UCSD-AML1 (cell line): ENCODE data around the gene PHF11.
"Not testable (repeated sequence)": the region's sequence is repeated elsewhere in the genome, so short reads cannot be mapped to it uniquely, and the experiment has no call there.

ENCODE experiments used
- DNase-seq: peaks from one replicate; lab custom pipeline; 2025; ENCODE audit not compliant: unreplicated experiment; lab: John Stamatoyannopoulos, UW

The PHF11 gene

GRCh38 chr13:49545661-49546060 is 49.9 kb downstream of the PHF11 start:
- DNase-seq = no peak

- DNase-seq = no peak
These were observed 50.8 kb downstream of the PHF11 start for GRCh38 chr13:49546561-49546960.

- no peak for DNase-seq
These were observed 53.5 kb downstream of the PHF11 start for GRCh38 chr13:49549289-49549688.

- no peak for DNase-seq
These were observed 55.3 kb downstream of the PHF11 start for GRCh38 chr13:49550942-49551644.

- DNase-seq = no peak
These were observed 58.1 kb downstream of the PHF11 start for GRCh38 chr13:49553888-49554287.

DNA sequence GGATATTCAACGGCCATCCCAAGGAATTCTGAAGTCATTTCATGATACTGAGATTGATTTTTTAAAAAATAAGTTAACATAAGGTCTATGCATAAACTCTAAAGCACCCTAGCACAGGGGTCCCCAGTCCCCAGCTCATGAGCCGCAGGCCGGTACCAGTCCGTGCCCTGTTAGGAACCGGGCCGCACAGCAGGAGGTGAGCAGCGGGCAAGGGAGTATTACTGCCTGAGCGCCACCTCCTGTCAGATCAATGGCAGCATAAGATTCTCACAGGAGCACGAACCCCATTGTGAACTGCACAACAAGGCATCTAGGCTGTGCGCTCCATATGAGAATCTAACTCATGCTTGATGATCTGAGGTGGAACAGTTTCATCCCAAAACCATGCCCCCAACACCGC is 58.6 kb downstream of the PHF11 start:
- DNase-seq = no peak

DNA sequence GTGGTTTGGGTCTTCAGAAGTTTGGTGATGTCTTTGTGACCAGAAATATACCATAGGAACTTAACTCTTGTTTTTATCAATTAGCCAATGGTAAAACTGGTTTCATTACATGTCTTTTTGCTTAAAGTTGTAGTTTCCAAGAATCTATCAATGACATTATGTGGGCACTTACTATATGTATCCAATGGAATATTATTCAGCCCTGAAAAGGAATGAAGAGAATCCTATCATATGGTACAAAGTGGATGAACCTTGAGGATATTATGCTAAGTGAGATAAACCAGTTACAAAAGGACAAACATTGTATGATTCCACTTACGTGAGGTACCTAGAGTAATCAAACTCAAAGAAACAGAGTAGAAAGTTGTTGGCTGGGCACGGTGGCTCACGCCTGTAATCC is 63.3 kb downstream of the PHF11 start:
- no peak for DNase-seq

GRCh38 chr13:49560270-49561061 is 64.7 kb downstream of the PHF11 start:
- no peak for DNase-seq

- no peak for DNase-seq
These were observed 65.3 kb downstream of the PHF11 start for GRCh38 chr13:49561062-49561410.

GRCh38 chr13:49563516-49563915 is 67.8 kb downstream of the PHF11 start:
- no peak for DNase-seq

GRCh38 chr13:49565461-49565860 is 69.7 kb downstream of the PHF11 start:
- DNase-seq = not testable (repeated sequence)

DNA sequence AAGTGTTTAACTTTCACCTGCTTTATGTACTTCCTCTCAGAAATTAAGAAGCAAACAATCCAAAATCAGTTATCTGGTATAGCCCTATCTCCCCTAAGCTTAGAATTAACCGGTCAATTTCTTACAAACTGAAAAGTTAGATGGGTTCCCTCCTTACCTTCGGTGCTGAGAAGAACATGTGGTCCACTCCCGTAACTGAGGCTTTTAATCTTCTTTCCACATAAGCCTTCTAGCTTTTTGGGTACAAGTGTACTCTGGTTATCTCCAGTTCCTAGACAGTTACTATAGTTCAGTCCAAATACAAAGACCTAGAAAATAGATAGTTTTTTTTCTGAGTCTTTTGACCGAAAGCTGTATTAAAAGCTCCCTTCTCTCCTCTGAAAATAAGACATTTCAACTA is 70.7 kb downstream of the PHF11 start:
- no peak for DNase-seq

DNA sequence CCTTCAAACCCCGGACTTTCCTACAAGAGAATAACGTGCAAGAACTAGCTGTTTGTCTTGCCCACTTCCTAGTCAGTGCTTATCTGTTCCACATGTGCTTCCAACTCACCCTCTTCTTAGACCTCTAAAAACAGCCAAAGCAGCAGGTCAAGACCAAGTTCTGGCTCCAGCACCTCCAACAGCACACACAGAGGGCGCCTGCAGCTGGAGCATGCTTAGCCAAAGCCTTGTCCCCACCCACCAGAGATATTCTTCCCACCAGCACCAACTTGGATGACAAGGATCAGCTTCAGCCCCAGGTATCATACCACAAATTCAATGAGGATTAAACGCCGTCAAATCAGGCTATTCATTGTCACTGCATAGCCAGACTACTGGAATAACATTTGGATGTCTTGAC is 71.7 kb downstream of the PHF11 start:
- no peak for DNase-seq

- no peak for DNase-seq
These were observed 74.4 kb downstream of the PHF11 start for GRCh38 chr13:49569993-49570689.

DNA sequence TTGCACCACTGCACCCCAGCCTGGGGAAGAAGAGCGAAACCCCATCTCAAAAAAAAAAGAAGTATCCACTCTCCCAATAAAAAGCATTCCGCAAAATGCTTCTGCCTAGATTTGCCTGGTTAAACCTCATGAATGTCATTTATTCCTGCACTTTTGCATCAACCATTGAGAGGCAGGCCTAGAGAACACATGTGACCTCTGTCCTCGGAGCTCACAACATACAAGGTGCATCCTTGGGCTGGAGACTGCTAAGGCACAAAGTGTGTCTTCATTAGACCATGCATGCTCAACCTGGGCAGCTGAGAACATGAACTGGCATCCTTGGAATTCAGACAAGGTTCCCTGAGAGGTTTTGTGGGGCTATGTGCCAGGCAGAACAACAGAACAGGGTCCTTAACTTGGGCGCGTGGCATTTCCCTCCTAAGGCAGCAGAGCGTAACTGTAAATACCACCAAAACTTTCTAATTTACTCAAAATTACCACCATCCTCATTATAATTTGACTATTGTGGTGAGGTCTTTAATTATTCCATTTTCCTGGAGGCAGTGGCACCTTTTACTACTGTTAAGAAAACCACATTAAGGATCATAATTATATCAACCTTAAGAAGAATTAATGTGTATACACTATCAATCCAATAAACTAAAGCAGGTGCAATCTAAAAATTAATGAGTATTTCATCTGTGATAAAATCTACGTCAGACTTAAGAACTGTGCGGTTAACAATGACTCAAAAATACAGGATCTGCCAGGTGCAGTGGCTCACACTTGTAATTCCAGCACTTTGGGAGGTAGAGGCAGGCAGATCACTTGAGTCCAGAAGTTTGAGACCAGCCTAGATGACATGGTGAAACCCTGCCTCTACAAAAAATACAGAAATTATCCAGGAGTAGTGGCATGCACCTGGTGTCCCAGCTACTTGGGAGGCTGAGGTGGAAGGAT is 75.8 kb downstream of the PHF11 start:
- DNase-seq = no peak
